GM12878 (cell line): ENCODE measurements around the gene NMB. TPM values are rescaled to one million over a fixed set of nuclear protein-coding genes. Genes with fewer than 3 reads are reported as not detected.

Source experiments
- BHLHE40 ChIP-seq, 2 experiments: fragments of 450-650 bp in 1 of 2; IDR thresholded peaks; 2 replicates each; pipeline ENCODE4 v1.6.1; 2011 to 2017; ENCODE audit warnings: low read depth in 2 of 2, borderline replicate concordance in 1 of 2, improper control_type of control experiment in 1 of 2, low read length in 1 of 2, mild to moderate bottlenecking in 1 of 2
- CBX5 ChIP-seq: sonication (generic); IDR thresholded peaks from 2 replicates; pipeline ENCODE4 v1.6.1; 2016; ENCODE audit warnings: low read depth, moderate library complexity, mild to moderate bottlenecking, inconsistent platforms
- GATAD2B ChIP-seq: fragments of 450-650 bp; conservative IDR thresholded peaks from 2 replicates; pipeline ENCODE4 v1.6.1; 2017; ENCODE audit warnings: low read depth, mild to moderate bottlenecking, moderate library complexity
- KLF5 ChIP-seq: fragments of 450-650 bp; IDR thresholded peaks from 2 replicates; pipeline ENCODE4 v1.6.1; 2014; ENCODE audit warnings: mild to moderate bottlenecking; ENCODE audit not compliant: partially characterized antibody
- NFYA ChIP-seq: IDR thresholded peaks from 2 replicates; pipeline ENCODE4 v1.6.1; 2011; ENCODE audit warnings: low read depth, mild to moderate bottlenecking, low read length, improper control_type of control experiment, borderline replicate concordance
- POU2F2 ChIP-seq: IDR thresholded peaks from 3 replicates; pipeline ENCODE4 v1.6.1; 2011; ENCODE audit warnings: low read depth, mild to moderate bottlenecking, low read length, borderline replicate concordance
- STAT3 ChIP-seq: IDR thresholded peaks from 2 replicates; pipeline ENCODE4 v1.6.1; 2011; ENCODE audit warnings: low read depth, low read length, improper control_type of control experiment
- WRNIP1 ChIP-seq: IDR thresholded peaks from 2 replicates; pipeline ENCODE4 v1.6.1; 2011; ENCODE audit warnings: low read depth, low read length, improper control_type of control experiment, borderline replicate concordance
- polyA plus RNA-seq, 11 experiments: library from polyadenylated mRNA; depleted of rRNA in 4 of 11; unstranded in 6 of 11; stranded (reverse) in 5 of 11; fragments of >200 nt; fragmentation: Nextera tagmentation in 4 of 11; fragmentation: Illumina TruSeq in 1 of 11; extraction: Ambion mirVana in 4 of 11; extraction: Trizol in 1 of 11; gene quantifications; 1 replicate in 1 of 11; 2 replicates in 10 of 11; pipeline versions ENCODE4 v1.2.1 to v1.2.3, GENCODE V29; 2011 to 2016; ENCODE audit warnings: inconsistent platforms in 2 of 11, missing spikeins in 2 of 11, low read depth in 1 of 11
- total RNA-seq, 4 experiments: library from RNA; depleted of rRNA in 3 of 4; stranded (reverse); fragments of >200 nt in 3 of 4; fragmentation: Illumina TruSeq in 1 of 4; extraction: Trizol in 1 of 4; gene quantifications; 2 replicates each; pipeline versions ENCODE4 v1.2.1 to v1.2.3, GENCODE V29; 2013 to 2021
- TF ChIP-seq, protein P1 (sequence below): fragments of 450-650 bp; IDR thresholded peaks from 2 replicates; pipeline ENCODE4 v1.6.1; 2016; ENCODE audit warnings: mild to moderate bottlenecking, moderate library complexity, borderline replicate concordance
- TF ChIP-seq, protein P2 (sequence below), 3 experiments: IDR thresholded peaks in 2 of 3; conservative IDR thresholded peaks in 1 of 3; 2 replicates each; pipeline ENCODE4 v1.5.1; 2011; ENCODE audit warnings: low read depth in 3 of 3, low read length in 3 of 3, mild to moderate bottlenecking in 3 of 3, control low read depth in 2 of 3, moderate library complexity in 2 of 3, inconsistent platforms in 1 of 3, mixed read lengths in 1 of 3; ENCODE audit not compliant: control insufficient read depth in 2 of 3, insufficient read depth in 1 of 3; ENCODE audit errors: extremely low read depth in 1 of 3
- TF ChIP-seq, protein P3 (sequence below): fragments of 450-650 bp; formaldehyde crosslinking; IDR thresholded peaks from 2 replicates; pipeline ENCODE4 v1.4.0; 2022; ENCODE audit warnings: mild to moderate bottlenecking, moderate library complexity
- TF ChIP-seq, protein P4 (sequence below): fragments of 450-650 bp; formaldehyde crosslinking; IDR thresholded peaks from 2 replicates; pipeline ENCODE4 v1.4.0; 2020; ENCODE audit warnings: mild to moderate bottlenecking, moderate library complexity
- TF ChIP-seq, protein P5 (sequence below): fragments of 450-650 bp; IDR thresholded peaks from 2 replicates; pipeline ENCODE4 v1.6.1; 2016; ENCODE audit warnings: mild to moderate bottlenecking

NMB gene
- total and polyA plus RNA-seq, 10 of the 15 experiments (the other 5 are each of a cell fraction or from before 2014, with no cell fraction given), result 0.32 to 4.1 (median 1.6) TPM

DNA sequence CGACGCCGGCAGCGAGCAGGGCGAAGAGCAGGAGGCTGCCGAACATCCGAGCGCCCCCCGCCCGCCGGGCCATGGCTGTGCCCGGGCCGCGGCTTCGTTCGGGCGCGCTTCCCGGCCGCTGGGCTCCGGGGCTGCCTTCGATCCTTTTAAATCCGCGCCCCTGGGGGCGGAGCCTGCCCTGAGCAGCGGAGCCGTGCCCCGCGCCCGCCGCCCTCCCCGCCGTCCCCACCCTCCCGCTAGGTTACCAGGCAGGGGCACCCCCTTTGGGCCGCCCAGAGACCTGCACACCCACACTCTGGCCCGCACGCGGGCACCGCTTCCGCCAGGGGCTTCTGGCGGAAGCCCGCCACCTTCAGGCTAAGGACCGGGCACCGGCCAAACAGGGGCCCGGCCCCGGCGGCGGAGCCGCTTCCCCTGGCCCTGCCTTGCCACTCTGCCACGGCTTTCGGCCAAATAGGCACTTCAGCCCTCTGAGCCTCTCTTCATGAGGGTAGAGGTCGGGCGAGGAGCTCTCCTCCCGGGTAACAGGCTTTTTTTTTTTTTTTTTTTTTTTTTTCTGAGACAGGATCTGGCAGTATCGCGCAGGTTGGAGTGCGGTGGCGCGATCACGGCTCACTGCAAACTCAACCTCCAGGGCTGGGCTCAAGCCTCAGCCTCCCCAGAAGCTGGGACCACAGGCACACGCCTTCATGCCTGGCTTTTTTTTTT lies at the start of gene NMB (continued):
- TF ChIP-seq, protein P1, sequence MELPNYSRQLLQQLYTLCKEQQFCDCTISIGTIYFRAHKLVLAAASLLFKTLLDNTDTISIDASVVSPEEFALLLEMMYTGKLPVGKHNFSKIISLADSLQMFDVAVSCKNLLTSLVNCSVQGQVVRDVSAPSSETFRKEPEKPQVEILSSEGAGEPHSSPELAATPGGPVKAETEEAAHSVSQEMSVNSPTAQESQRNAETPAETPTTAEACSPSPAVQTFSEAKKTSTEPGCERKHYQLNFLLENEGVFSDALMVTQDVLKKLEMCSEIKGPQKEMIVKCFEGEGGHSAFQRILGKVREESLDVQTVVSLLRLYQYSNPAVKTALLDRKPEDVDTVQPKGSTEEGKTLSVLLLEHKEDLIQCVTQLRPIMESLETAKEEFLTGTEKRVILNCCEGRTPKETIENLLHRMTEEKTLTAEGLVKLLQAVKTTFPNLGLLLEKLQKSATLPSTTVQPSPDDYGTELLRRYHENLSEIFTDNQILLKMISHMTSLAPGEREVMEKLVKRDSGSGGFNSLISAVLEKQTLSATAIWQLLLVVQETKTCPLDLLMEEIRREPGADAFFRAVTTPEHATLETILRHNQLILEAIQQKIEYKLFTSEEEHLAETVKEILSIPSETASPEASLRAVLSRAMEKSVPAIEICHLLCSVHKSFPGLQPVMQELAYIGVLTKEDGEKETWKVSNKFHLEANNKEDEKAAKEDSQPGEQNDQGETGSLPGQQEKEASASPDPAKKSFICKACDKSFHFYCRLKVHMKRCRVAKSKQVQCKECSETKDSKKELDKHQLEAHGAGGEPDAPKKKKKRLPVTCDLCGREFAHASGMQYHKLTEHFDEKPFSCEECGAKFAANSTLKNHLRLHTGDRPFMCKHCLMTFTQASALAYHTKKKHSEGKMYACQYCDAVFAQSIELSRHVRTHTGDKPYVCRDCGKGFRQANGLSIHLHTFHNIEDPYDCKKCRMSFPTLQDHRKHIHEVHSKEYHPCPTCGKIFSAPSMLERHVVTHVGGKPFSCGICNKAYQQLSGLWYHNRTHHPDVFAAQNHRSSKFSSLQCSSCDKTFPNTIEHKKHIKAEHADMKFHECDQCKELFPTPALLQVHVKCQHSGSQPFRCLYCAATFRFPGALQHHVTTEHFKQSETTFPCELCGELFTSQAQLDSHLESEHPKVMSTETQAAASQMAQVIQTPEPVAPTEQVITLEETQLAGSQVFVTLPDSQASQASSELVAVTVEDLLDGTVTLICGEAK, result no peak
- TF ChIP-seq GATAD2B (no peak), BHLHE40 (IDR thresholded peaks at IDR 0.05; ENCODE audit: borderline replicate concordance in 1 of 2, low read depth in 2 of 2, low read length in 1 of 2) (peak; percentile 45 to 81; a peak in 3 of 4 replicates), KLF5 (no peak), POU2F2 (0 out of 3 replicates have a peak, but pooled peaks have one; percentile 2), CBX5 (no peak), STAT3 (no peak), NFYA (no peak), WRNIP1 (no peak)
- TF ChIP-seq, protein P2, sequence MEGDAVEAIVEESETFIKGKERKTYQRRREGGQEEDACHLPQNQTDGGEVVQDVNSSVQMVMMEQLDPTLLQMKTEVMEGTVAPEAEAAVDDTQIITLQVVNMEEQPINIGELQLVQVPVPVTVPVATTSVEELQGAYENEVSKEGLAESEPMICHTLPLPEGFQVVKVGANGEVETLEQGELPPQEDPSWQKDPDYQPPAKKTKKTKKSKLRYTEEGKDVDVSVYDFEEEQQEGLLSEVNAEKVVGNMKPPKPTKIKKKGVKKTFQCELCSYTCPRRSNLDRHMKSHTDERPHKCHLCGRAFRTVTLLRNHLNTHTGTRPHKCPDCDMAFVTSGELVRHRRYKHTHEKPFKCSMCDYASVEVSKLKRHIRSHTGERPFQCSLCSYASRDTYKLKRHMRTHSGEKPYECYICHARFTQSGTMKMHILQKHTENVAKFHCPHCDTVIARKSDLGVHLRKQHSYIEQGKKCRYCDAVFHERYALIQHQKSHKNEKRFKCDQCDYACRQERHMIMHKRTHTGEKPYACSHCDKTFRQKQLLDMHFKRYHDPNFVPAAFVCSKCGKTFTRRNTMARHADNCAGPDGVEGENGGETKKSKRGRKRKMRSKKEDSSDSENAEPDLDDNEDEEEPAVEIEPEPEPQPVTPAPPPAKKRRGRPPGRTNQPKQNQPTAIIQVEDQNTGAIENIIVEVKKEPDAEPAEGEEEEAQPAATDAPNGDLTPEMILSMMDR (IDR thresholded peaks at IDR 0.05 in 2 of 3, conservative IDR thresholded peaks at IDR 0.05 in 1 of 3; ENCODE audit: control insufficient read depth in 2 of 3, extremely low read depth in 1 of 3, insufficient read depth in 1 of 3, low read depth in 3 of 3, low read length in 3 of 3), result peak; percentile 56 to 66 (median 61)
- TF ChIP-seq, protein P3, sequence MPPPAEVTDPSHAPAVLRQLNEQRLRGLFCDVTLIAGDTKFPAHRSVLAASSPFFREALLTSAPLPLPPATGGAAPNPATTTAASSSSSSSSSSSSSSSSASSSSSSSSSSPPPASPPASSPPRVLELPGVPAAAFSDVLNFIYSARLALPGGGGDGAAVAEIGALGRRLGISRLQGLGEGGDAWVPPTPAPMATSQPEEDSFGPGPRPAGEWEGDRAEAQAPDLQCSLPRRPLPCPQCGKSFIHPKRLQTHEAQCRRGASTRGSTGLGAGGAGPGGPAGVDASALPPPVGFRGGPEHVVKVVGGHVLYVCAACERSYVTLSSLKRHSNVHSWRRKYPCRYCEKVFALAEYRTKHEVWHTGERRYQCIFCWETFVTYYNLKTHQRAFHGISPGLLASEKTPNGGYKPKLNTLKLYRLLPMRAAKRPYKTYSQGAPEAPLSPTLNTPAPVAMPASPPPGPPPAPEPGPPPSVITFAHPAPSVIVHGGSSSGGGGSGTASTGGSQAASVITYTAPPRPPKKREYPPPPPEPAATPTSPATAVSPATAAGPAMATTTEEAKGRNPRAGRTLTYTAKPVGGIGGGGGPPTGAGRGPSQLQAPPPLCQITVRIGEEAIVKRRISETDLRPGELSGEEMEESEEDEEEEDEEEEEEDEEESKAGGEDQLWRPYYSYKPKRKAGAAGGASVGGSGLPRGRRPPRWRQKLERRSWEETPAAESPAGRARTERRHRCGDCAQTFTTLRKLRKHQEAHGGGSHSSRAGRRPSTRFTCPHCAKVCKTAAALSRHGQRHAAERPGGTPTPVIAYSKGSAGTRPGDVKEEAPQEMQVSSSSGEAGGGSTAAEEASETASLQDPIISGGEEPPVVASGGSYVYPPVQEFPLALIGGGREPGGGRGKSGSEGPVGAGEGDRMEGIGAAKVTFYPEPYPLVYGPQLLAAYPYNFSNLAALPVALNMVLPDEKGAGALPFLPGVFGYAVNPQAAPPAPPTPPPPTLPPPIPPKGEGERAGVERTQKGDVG (CRISPR knock-in tag), result no peak
- TF ChIP-seq, protein P4, sequence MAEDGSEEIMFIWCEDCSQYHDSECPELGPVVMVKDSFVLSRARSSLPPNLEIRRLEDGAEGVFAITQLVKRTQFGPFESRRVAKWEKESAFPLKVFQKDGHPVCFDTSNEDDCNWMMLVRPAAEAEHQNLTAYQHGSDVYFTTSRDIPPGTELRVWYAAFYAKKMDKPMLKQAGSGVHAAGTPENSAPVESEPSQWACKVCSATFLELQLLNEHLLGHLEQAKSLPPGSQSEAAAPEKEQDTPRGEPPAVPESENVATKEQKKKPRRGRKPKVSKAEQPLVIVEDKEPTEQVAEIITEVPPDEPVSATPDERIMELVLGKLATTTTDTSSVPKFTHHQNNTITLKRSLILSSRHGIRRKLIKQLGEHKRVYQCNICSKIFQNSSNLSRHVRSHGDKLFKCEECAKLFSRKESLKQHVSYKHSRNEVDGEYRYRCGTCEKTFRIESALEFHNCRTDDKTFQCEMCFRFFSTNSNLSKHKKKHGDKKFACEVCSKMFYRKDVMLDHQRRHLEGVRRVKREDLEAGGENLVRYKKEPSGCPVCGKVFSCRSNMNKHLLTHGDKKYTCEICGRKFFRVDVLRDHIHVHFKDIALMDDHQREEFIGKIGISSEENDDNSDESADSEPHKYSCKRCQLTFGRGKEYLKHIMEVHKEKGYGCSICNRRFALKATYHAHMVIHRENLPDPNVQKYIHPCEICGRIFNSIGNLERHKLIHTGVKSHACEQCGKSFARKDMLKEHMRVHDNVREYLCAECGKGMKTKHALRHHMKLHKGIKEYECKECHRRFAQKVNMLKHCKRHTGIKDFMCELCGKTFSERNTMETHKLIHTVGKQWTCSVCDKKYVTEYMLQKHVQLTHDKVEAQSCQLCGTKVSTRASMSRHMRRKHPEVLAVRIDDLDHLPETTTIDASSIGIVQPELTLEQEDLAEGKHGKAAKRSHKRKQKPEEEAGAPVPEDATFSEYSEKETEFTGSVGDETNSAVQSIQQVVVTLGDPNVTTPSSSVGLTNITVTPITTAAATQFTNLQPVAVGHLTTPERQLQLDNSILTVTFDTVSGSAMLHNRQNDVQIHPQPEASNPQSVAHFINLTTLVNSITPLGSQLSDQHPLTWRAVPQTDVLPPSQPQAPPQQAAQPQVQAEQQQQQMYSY (CRISPR knock-in tag), result no peak
- TF ChIP-seq, protein P5, sequence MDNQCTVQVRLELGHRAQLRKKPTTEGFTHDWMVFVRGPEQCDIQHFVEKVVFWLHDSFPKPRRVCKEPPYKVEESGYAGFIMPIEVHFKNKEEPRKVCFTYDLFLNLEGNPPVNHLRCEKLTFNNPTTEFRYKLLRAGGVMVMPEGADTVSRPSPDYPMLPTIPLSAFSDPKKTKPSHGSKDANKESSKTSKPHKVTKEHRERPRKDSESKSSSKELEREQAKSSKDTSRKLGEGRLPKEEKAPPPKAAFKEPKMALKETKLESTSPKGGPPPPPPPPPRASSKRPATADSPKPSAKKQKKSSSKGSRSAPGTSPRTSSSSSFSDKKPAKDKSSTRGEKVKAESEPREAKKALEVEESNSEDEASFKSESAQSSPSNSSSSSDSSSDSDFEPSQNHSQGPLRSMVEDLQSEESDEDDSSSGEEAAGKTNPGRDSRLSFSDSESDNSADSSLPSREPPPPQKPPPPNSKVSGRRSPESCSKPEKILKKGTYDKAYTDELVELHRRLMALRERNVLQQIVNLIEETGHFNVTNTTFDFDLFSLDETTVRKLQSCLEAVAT, result peak; percentile 34; the same call in 1 of the 2 replicates
